Effector memory CD4-positive, alpha-beta T cell (primary cell): ENCODE measurements around the gene BGN.
A peak's percentile ranks its signal among the peaks of the same experiment; 100 is the strongest.

Experiments
- DNase-seq, 3 donors: peaks; one replicate each; pipeline ENCODE4 v3.0.0-alpha.2; 2020
- H3K27ac ChIP-seq: 2 replicates; pipeline ENCODE4 v1.7.0; 2013; ENCODE audit warnings: mild to moderate bottlenecking, low read length, moderate library complexity; ENCODE audit not compliant: insufficient read depth, poor library complexity, severe bottlenecking
- H3K27me3 ChIP-seq: replicated peaks from 2 replicates; pipeline ENCODE4 v1.7.0; 2013; ENCODE audit warnings: mild to moderate bottlenecking, low read length; ENCODE audit not compliant: insufficient read depth, control insufficient read depth, poor library complexity, severe bottlenecking
- H3K36me3 ChIP-seq: 2 replicates; pipeline ENCODE4 v1.7.0; 2013; ENCODE audit warnings: mild to moderate bottlenecking, low read length, moderate library complexity; ENCODE audit not compliant: control insufficient read depth, insufficient read depth
- H3K4me1 ChIP-seq: 2 replicates; pipeline ENCODE4 v1.7.0; 2013; ENCODE audit warnings: low read length, mild to moderate bottlenecking; ENCODE audit not compliant: control insufficient read depth, insufficient read depth, poor library complexity, severe bottlenecking
- H3K4me3 ChIP-seq: 2 replicates; pipeline ENCODE4 v1.7.0; 2013; ENCODE audit warnings: low read length, low read depth, mild to moderate bottlenecking; ENCODE audit not compliant: insufficient read depth, poor library complexity, severe bottlenecking
- H3K9me3 ChIP-seq: 2 replicates; pipeline ENCODE4 v1.7.0; 2013; ENCODE audit warnings: mild to moderate bottlenecking, low read length, moderate library complexity; ENCODE audit not compliant: control insufficient read depth

Gene BGN

DNA sequence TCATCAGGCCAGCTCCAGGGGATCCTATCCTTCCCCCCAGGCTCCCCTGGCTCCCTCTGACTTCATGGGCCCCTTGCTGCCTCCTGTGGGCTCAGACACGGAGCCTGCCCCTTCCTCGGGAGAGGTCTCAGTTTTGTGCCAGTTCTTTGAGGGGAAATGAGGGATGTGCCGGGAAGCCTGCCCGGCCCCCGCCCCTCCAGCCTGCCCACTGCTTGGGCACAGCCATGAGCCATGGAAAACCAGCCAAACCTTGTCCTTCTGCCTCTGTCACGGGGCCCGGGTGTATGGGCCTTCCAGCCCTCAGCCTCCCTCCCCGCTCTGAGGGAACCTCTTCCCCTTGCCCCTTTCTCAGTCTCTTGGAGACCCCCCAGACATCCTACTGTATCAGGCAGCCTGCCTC is 6.8 kb downstream of the BGN start:
- H3K27me3 ChIP-seq: no peaks in the 10 kb centered on the region
- no peak overlapping the region for H3K27ac ChIP-seq
- H3K9me3 ChIP-seq: no peaks in the 10 kb centered on the region
- no peaks in the 10 kb centered on the region for H3K36me3 ChIP-seq
- DNase-seq: no peak
- no peak overlapping the region for H3K4me3 ChIP-seq
- no peaks in the 10 kb centered on the region for H3K4me1 ChIP-seq

- H3K4me3 ChIP-seq: no peak overlapping the region
Observed at GRCh38 chrX:153502131-153502530, 7.4 kb downstream of the BGN start.

DNA sequence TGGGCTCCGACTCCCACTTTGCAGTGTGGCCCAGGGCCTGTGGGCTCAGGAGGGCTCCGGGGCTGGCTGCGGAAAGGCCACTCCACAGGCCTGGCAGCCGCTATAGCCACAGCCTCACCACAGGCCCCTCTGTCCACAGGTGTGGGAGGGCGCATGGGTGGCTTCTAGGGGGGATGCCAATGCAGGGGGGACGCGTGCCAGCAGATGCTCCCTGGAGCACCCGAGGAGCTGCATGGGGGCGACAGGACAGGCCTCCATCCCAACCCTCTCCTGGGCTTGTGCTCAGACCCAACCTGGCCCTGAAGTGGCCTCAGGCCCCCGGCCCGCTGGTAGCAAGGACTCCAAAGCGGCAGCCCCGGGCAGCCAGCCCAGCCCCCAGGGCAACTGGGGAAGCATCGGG is 8.0 kb downstream of the BGN start:
- no peaks in the 10 kb centered on the region for H3K4me1 ChIP-seq

More at GRCh38 chrX:153502131-153502530, 7.4 kb downstream of the BGN start:
- Histone ChIP-seq H3K4me1 (no peaks in the 10 kb centered on the region), H3K27me3 (no peaks in the 10 kb centered on the region), H3K9me3 (no peaks in the 10 kb centered on the region), H3K27ac (no peak overlapping the region), H3K36me3 (no peaks in the 10 kb centered on the region)
- no peak for DNase-seq

DNA sequence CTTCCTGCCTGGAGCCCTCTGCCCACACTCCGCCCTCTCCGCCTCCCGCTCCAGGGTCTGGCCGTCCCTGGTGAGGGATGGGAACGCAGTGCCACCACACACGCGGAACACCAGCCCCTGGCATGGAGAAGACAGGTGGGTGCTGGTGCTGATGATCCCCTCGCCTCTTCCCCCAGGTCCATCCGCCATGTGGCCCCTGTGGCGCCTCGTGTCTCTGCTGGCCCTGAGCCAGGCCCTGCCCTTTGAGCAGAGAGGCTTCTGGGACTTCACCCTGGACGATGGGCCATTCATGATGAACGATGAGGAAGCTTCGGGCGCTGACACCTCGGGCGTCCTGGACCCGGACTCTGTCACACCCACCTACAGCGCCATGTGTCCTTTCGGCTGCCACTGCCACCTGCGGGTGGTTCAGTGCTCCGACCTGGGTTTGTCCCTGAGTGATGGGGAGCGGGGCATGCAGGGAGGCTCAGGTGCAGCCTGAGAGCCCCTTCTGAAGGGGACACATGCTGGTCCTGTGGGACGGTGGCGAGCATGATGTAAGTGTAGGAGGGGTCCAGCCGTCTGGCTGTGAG is 9.8 kb downstream of the BGN start:
- no peaks in the 10 kb centered on the region for H3K9me3 ChIP-seq
- H3K4me3 ChIP-seq: no peak overlapping the region
- H3K36me3 ChIP-seq: no peaks in the 10 kb centered on the region
- no peak overlapping the region for H3K27ac ChIP-seq
- DNase-seq: no peak
- no peaks in the 10 kb centered on the region for H3K4me1 ChIP-seq
- no peaks in the 10 kb centered on the region for H3K27me3 ChIP-seq

More for the DNA sequence above, 8.0 kb downstream of the BGN start:
- H3K4me3 ChIP-seq: no peak overlapping the region
- no peak for DNase-seq
- no peaks in the 10 kb centered on the region for H3K36me3 ChIP-seq
- H3K9me3 ChIP-seq: no peaks in the 10 kb centered on the region
- no peak overlapping the region for H3K27ac ChIP-seq
- no peaks in the 10 kb centered on the region for H3K27me3 ChIP-seq

GRCh38 chrX:153505361-153505760 is 10.6 kb downstream of the BGN start:
- H3K27ac ChIP-seq: no peak overlapping the region
- H3K4me3 ChIP-seq: no peak overlapping the region
- no peaks in the 10 kb centered on the region for H3K9me3 ChIP-seq
- H3K4me1 ChIP-seq: no peaks in the 10 kb centered on the region
- H3K27me3 ChIP-seq: no peaks in the 10 kb centered on the region
- no peak for DNase-seq
- H3K36me3 ChIP-seq: no peaks in the 10 kb centered on the region

- H3K4me1 ChIP-seq: no peaks in the 10 kb centered on the region
- H3K27ac ChIP-seq: no peak overlapping the region
- no peaks in the 10 kb centered on the region for H3K27me3 ChIP-seq
- H3K36me3 ChIP-seq: no peaks in the 10 kb centered on the region
- peak; percentile 58 to 72 (median 65) for DNase-seq
- no peak overlapping the region for H3K4me3 ChIP-seq
- H3K9me3 ChIP-seq: no peaks in the 10 kb centered on the region
Observed at GRCh38 chrX:153507484-153508178, 12.9 kb downstream of the BGN start.

DNA sequence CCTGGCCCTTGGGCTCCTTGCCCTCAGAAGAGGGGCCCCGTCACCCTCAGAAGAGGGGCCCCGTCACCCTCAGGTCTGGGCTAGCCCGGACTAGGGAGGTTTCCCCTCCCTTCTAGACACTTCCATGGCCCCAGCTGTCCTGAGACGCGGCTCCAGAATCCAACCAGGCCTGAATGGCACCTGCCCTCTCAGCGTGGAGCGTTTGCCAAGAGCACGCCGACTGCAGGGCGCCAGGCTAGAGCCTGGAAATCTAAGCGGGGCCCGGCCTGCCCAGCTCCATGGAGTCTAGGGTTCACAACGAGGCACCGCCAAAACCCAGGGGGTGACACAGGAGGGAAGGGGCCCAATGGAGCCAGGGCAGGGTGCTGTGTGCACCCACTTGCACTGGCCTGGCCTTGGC is 14.8 kb downstream of the BGN start:
- no peak for DNase-seq
- Histone ChIP-seq H3K4me3 (no peak overlapping the region), H3K4me1 (no peaks in the 10 kb centered on the region), H3K9me3 (no peaks in the 10 kb centered on the region), H3K27me3 (no peaks in the 10 kb centered on the region), H3K36me3 (no peaks in the 10 kb centered on the region), H3K27ac (no peak overlapping the region)

DNA sequence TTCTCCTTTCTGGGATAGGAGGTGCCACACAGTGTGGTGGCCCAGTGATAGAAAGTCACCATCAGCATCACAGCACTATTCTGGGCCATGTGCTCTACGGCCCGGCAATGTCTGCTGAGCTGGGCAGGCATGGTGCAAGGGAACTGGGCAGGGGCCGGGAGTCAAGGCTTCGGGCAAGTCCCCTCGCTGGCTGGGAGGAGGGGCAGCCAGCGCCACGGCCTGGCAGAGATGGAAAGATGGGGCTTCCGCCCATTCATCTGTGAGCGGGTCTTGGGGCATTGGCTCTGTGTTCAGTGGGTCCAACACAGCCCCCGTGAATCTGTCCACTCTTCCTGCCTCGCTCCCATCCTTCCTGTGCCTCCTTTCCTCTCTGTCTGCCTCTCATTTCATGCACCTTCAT is 15.6 kb downstream of the BGN start:
- no peak overlapping the region for H3K27ac ChIP-seq
- H3K4me1 ChIP-seq: no peaks in the 10 kb centered on the region
- no peaks in the 10 kb centered on the region for H3K27me3 ChIP-seq
- DNase-seq: no peak
- H3K9me3 ChIP-seq: no peaks in the 10 kb centered on the region
- no peak overlapping the region for H3K4me3 ChIP-seq
- no peaks in the 10 kb centered on the region for H3K36me3 ChIP-seq

- no peaks in the 10 kb centered on the region for H3K27me3 ChIP-seq
- no peak for DNase-seq
- H3K9me3 ChIP-seq: no peaks in the 10 kb centered on the region
- H3K27ac ChIP-seq: no peak overlapping the region
- no peak overlapping the region for H3K4me3 ChIP-seq
- H3K36me3 ChIP-seq: no peaks in the 10 kb centered on the region
- no peaks in the 10 kb centered on the region for H3K4me1 ChIP-seq
Observed at GRCh38 chrX:153511784-153512500, 17.2 kb downstream of the BGN start.

- Histone ChIP-seq H3K27me3 (no peaks in the 10 kb centered on the region), H3K36me3 (no peaks in the 10 kb centered on the region), H3K9me3 (no peaks in the 10 kb centered on the region), H3K27ac (no peak overlapping the region), H3K4me3 (no peak overlapping the region), H3K4me1 (no peaks in the 10 kb centered on the region)
- DNase-seq: no peak
Observed at GRCh38 chrX:153512501-153512893, 17.7 kb downstream of the BGN start.
